ENCODE measurements around the gene AOAH. TPM values are rescaled to one million over a fixed set of nuclear protein-coding genes. Genes with fewer than 3 reads are reported as not detected.

AOAH gene
- total and polyA plus RNA-seq, 2 donors (not counting 3 experiments of a cell fraction or from before 2014, with no cell fraction given), result not detected

DNA sequence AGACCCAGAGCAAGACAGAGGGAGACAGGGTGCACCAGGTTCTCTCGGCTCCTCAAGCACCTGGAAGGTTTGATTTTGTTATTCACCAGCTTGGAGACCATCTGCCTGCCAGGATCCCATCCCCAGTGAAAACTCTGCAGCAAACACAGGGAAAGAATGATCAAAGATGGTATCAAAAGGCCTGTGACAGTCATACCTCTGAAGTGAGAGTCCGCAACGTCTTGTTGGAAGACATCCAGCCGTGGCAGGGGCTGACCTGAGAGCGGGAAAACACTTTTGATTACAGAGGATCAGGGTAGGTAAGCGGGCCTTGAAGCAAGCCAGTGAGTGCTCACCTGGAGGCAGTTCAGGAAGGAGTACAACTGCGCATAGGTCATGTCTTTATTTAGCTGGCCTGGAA lies 192.3 kb downstream of the AOAH start:
- H2AFZ ChIP-seq (ENCODE audit: low read depth, low read length), result no peak overlapping the region
- peaks cover 4% of the 10 kb centered on the region for H3K4me1 ChIP-seq (ENCODE audit: control insufficient read depth, extremely low read depth, insufficient read depth, low read length)
- intact Hi-C loops (cut with micrococcal nuclease) (no loop called here), dilution Hi-C loops (cut with MboI; ENCODE audit: extremely low pct_ligation_motif_present, low sequenced_read_pairs) (no loop called here)
- H3K9me1 ChIP-seq (replicated peaks; ENCODE audit: control insufficient read depth, extremely low read depth, insufficient read depth, low read length), result no peaks in the 10 kb centered on the region
- no TSS peak for BruUV-seq (replicated peaks)
- H4K20me1 ChIP-seq (replicated peaks; ENCODE audit: control insufficient read depth, extremely low read depth, insufficient read depth, low read length), result no peaks in the 10 kb centered on the region
- H3K4me3 ChIP-seq (replicated peaks in 1 of 3; ENCODE audit: insufficient read depth in 1 of 3, low read depth in 1 of 3, low read length in 3 of 3), result no peak overlapping the region
- no peak overlapping the region for H3K9ac ChIP-seq (replicated peaks; ENCODE audit: extremely low read depth, insufficient read depth, low read length)
- H3K27ac ChIP-seq (ENCODE audit: insufficient read depth, low read depth, low read length), result no peak overlapping the region
- no peaks in the 10 kb centered on the region for H3K79me2 ChIP-seq (ENCODE audit: control insufficient read depth, insufficient read depth, low read length)
- FAIRE-seq, result no peak
- no peaks in the 10 kb centered on the region for H3K36me3 ChIP-seq (ENCODE audit: control insufficient read depth in 2 of 2, extremely low read depth in 1 of 2, insufficient read depth in 2 of 2, low read length in 2 of 2)
- CTCF ChIA-PET, result no interaction called here
- H3K9me3 ChIP-seq (replicated peaks; ENCODE audit: control insufficient read depth, insufficient read depth, low read length), result no peaks in the 10 kb centered on the region
- TF ChIP-seq MYC (IDR thresholded peaks at IDR 0.05; ENCODE audit: low read depth, low read length), result no peak
- no peak for TF ChIP-seq EZH2 (IDR thresholded peaks at IDR 0.05; ENCODE audit: borderline replicate concordance, low read depth, low read length, severe bottlenecking)
- no peak for TF ChIP-seq GATA2 (IDR thresholded peaks at IDR 0.05; ENCODE audit: insufficient read depth, insufficient read length, low read depth, low read length)
- TF ChIP-seq, protein P1, sequence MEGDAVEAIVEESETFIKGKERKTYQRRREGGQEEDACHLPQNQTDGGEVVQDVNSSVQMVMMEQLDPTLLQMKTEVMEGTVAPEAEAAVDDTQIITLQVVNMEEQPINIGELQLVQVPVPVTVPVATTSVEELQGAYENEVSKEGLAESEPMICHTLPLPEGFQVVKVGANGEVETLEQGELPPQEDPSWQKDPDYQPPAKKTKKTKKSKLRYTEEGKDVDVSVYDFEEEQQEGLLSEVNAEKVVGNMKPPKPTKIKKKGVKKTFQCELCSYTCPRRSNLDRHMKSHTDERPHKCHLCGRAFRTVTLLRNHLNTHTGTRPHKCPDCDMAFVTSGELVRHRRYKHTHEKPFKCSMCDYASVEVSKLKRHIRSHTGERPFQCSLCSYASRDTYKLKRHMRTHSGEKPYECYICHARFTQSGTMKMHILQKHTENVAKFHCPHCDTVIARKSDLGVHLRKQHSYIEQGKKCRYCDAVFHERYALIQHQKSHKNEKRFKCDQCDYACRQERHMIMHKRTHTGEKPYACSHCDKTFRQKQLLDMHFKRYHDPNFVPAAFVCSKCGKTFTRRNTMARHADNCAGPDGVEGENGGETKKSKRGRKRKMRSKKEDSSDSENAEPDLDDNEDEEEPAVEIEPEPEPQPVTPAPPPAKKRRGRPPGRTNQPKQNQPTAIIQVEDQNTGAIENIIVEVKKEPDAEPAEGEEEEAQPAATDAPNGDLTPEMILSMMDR (IDR thresholded peaks at IDR 0.05; ENCODE audit: extremely low read depth in 1 of 2, insufficient read depth in 1 of 2, low read depth in 1 of 2, low read length in 2 of 2), result no peak
- no peak for TF ChIP-seq POLR2A (IDR thresholded peaks at IDR 0.05; ENCODE audit: low read depth, low read length)
- TF ChIP-seq FOS (IDR thresholded peaks at IDR 0.05; ENCODE audit: borderline replicate concordance, insufficient read depth, low read length), result no peak
- TF ChIP-seq, protein P2, sequence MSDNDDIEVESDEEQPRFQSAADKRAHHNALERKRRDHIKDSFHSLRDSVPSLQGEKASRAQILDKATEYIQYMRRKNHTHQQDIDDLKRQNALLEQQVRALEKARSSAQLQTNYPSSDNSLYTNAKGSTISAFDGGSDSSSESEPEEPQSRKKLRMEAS (IDR thresholded peaks at IDR 0.05; ENCODE audit: insufficient read depth, insufficient read length), result no peak
- TF ChIP-seq POLR2AphosphoS5 (IDR thresholded peaks at IDR 0.05; ENCODE audit: insufficient read depth, low read depth, low read length), result no peak
- no peak for TF ChIP-seq JUN (IDR thresholded peaks at IDR 0.05; ENCODE audit: borderline replicate concordance, insufficient read depth, insufficient read length, low read depth)
- POLR2A ChIA-PET, result no interaction called here
- H3K4me2 ChIP-seq (ENCODE audit: insufficient read depth, low read length), result no peak overlapping the region
- H3K27me3 ChIP-seq (ENCODE audit: control insufficient read depth in 2 of 2, insufficient read depth in 2 of 2, low read length in 2 of 2), result peaks cover 0 to 3% of the 10 kb centered on the region in 2 experiments
- DNase-seq (ENCODE audit: low read depth, low spot score), result no peak

Data from endothelial cell of umbilical vein (primary cell).